Neural progenitor cell (in vitro differentiated cells): ENCODE data around the gene GP1BB.

Experiments
- EZH2 ChIP-seq: fragments of 200-600 bp; sonication (generic); IDR thresholded peaks from 2 replicates; pipeline ENCODE4 v1.6.1; 2017; ENCODE audit warnings: antibody characterized with exemption, mild to moderate bottlenecking, moderate library complexity
- TF ChIP-seq, protein P1 (sequence below): fragments of 200-600 bp; sonication (generic); IDR thresholded peaks from 2 replicates; pipeline ENCODE4 v1.5.1; 2017; ENCODE audit warnings: antibody characterized with exemption, mild to moderate bottlenecking

DNA sequence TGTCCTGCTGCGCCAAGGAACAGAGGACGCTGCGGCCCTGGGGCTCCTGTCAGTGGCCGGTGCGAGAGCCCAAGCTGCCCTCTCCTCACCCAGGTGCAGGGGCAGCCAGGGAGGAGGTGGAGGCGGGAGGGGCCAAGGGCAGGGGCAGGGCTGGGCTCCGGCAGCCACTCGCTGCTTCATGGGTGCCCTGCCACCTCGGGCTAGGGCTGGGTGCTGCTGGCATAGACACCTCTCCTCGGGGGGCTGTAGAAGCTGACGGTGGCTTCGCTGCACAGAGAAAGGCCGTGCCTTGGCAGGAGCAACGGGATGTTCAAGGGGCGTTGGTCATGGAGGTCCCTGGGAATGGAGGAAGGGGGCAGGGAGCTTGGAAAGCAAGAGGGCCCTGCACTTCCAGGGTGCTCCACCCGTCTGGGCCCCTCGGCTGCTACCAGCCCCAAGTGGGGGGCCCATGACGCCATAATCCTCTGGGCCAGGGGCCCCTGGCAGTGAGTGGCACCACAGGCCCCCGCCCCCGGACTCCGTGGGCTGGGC, 35.6 kb downstream of the GP1BB start:
- TF ChIP-seq, protein P1, sequence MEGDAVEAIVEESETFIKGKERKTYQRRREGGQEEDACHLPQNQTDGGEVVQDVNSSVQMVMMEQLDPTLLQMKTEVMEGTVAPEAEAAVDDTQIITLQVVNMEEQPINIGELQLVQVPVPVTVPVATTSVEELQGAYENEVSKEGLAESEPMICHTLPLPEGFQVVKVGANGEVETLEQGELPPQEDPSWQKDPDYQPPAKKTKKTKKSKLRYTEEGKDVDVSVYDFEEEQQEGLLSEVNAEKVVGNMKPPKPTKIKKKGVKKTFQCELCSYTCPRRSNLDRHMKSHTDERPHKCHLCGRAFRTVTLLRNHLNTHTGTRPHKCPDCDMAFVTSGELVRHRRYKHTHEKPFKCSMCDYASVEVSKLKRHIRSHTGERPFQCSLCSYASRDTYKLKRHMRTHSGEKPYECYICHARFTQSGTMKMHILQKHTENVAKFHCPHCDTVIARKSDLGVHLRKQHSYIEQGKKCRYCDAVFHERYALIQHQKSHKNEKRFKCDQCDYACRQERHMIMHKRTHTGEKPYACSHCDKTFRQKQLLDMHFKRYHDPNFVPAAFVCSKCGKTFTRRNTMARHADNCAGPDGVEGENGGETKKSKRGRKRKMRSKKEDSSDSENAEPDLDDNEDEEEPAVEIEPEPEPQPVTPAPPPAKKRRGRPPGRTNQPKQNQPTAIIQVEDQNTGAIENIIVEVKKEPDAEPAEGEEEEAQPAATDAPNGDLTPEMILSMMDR: no peak
- no peak for TF ChIP-seq EZH2
